Common myeloid progenitor, CD34-positive (primary cell): ENCODE measurements around the gene ZDHHC8.

Experiments
- CTCF ChIA-PET: fragments of 350-600 bp; sonication (Branson Sonifier 250); formaldehyde crosslinking; loops from one replicate; lab custom pipeline; 2021; ENCODE audit warnings: antibody characterized with exemption; lab: Charles Lee
- POLR2A ChIA-PET: fragments of 350-600 bp; sonication (Branson Sonifier 250); formaldehyde crosslinking; loops from one replicate; lab custom pipeline; 2021; ENCODE audit warnings: antibody characterized with exemption; lab: Charles Lee
- DNase-seq, 3 donors: peaks; one replicate each; pipeline versions ENCODE4 v3.0.0 to v3.0.0-alpha.2; 2013
- H3K27ac ChIP-seq, 2 experiments: 1 replicate in 1 of 2; 2 replicates in 1 of 2; pipeline ENCODE4 v1.7.0; 2013; ENCODE audit warnings: inconsistent platforms in 2 of 2, low read length in 2 of 2, mild to moderate bottlenecking in 2 of 2, low read depth in 1 of 2, moderate library complexity in 1 of 2; ENCODE audit not compliant: severe bottlenecking in 2 of 2, insufficient read depth in 1 of 2, poor library complexity in 1 of 2
- H3K27me3 ChIP-seq, 5 experiments: replicated peaks in 2 of 5; 1 replicate in 3 of 5; 2 replicates in 2 of 5; pipeline versions ENCODE4 v1.6.1 to v1.7.0; 2013; ENCODE audit warnings: low read length in 4 of 5, mild to moderate bottlenecking in 2 of 5, moderate library complexity in 2 of 5, inconsistent platforms in 1 of 5; ENCODE audit not compliant: insufficient read depth in 5 of 5, control insufficient read depth in 4 of 5
- H3K36me3 ChIP-seq, 4 experiments: 1 replicate in 2 of 4; 2 replicates in 2 of 4; pipeline versions ENCODE4 v1.6.1 to v1.7.0; 2013; ENCODE audit warnings: low read length in 3 of 4, control low read depth in 1 of 4, mild to moderate bottlenecking in 1 of 4; ENCODE audit not compliant: control insufficient read depth in 4 of 4, insufficient read depth in 4 of 4
- H3K4me1 ChIP-seq, 4 experiments: 1 replicate in 3 of 4; 2 replicates in 1 of 4; pipeline versions ENCODE4 v1.6.1 to v1.7.1; 2013; ENCODE audit warnings: low read length in 3 of 4, mild to moderate bottlenecking in 3 of 4, control low read depth in 1 of 4, inconsistent platforms in 1 of 4, moderate library complexity in 1 of 4; ENCODE audit not compliant: control insufficient read depth in 4 of 4, insufficient read depth in 4 of 4; ENCODE audit errors: control extremely low read depth in 1 of 4
- H3K4me3 ChIP-seq, 7 experiments: 1 replicate in 4 of 7; 2 replicates in 3 of 7; pipeline versions ENCODE4 v1.5.1 to v1.7.0; 2013; ENCODE audit warnings: mild to moderate bottlenecking in 7 of 7, low read length in 6 of 7, moderate library complexity in 6 of 7, inconsistent platforms in 2 of 7, low read depth in 2 of 7, control low read depth in 1 of 7; ENCODE audit not compliant: insufficient read depth in 4 of 7, control insufficient read depth in 1 of 7; ENCODE audit errors: extremely low read depth in 1 of 7
- H3K9me3 ChIP-seq, 5 experiments: 1 replicate in 4 of 5; 2 replicates in 1 of 5; pipeline versions ENCODE4 v1.6.1 to v1.7.1; 2013; ENCODE audit warnings: low read length in 4 of 5, mild to moderate bottlenecking in 2 of 5, inconsistent platforms in 1 of 5, low read depth in 1 of 5, moderate library complexity in 1 of 5; ENCODE audit not compliant: control insufficient read depth in 4 of 5, insufficient read depth in 2 of 5; ENCODE audit errors: control extremely low read depth in 1 of 5
- WGBS: methylation state at CpG from one replicate; pipeline ENCODE4 v1.1.5; 2013; ENCODE audit not compliant: insufficient coverage; 5-methylcytosine and 5-hydroxymethylcytosine counted together

The ZDHHC8 gene

DNA sequence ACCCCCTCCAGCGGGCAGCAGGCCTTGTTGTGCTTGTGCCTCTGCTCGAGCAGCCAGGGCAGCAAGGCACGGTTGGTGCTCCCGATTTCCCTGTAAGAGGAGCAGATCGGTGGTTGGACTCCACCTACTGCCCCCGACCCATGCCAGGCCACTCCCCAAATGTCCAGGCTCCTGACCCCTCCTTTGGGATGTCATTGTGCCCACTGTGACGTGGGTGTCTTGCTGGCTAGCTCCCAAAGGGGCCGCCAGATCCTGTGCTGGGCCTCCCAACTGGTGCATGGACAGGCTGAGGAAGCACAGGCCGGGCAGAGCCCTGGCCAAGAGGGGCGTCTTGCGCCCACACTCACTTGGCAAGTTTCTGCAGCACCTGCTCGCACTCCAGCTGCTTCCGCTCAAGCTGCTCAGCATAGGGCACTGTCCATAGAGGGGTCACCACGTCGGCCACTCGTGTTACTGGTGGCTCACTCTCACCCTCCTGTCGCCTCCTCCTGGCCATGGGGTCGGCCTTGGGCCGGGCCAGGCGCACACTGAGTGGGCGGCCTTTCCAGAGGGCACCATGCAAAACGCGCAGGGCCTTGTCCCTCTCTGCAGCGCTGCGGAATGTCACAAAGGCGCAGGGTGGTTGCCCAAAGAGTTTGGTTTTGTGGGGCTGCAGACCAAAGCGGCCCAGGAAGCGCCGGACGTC, 15.8 kb upstream of the ZDHHC8 start, which contains the start of gene RANBP1:
Gene RANBP1, plus strand, starts transcription at position 414 of the 685 bp plus-strand sequence. Its CDS starts 81 bp downstream, at position 495.
- 92% methylated on average over 27 of the region's 30 CpGs for WGBS
- DNase-seq = no peak
- H3K9me3 ChIP-seq = no peaks in the 10 kb centered on the region
- POLR2A ChIA-PET = no interaction called here
- H3K27me3 ChIP-seq = no peaks in the 10 kb centered on the region
- peak within 1 kb of the TSS; percentile 58 to 98 (median 84) for H3K4me3 ChIP-seq
- peak within 1 kb of the TSS; percentile 85 to 96 for H3K27ac ChIP-seq
- CTCF ChIA-PET = interaction anchor here (1.5 kb wide), 1 partner anchor 13 kb away, joined by 5 read pairs; no protein-coding TSS in a partner anchor
- H3K36me3 ChIP-seq = peaks cover 4 to 74% (median 47%) of the 10 kb centered on the region in 4 experiments
- H3K4me1 ChIP-seq = peaks cover 10 to 36% (median 29%) of the 10 kb centered on the region in 4 experiments

DNA sequence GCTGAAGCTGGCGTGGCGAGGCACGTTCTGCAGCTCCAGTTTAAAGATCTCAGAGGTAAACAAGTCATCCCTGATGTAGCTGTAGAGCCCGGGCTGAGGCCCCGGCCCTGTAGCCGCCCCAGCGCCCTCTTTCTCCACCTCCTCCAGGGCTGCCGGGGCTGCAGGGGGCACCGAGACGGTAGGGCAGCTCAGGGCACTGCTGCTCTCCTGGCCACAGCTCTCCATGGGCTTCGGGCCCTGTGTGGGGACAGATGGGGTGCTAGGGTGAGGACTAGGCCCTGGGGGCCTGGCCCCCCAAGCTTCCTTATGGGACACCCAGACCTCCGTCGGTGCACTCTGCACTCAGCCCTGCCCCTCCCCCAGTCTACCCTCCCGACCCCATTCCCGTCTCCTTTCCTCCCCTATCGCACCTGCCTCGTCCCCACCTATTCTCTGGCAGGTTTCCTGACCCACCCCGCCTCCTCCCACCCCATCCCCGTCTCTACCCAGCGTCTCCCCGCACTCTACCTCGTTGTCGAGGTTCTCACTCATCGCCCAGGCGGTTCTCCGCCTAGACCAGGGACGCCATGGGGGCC, 15.1 kb upstream of the ZDHHC8 start:
- H3K4me1 ChIP-seq = peaks cover 10 to 34% (median 27%) of the 10 kb centered on the region in 4 experiments
- no peaks in the 10 kb centered on the region for H3K27me3 ChIP-seq
- H3K27ac ChIP-seq = peak overlapping the region; percentile 85 to 96
- WGBS = 10% methylated on average over 13 of the region's 27 CpGs
- CTCF ChIA-PET = interaction anchor here (1.5 kb wide), 1 partner anchor 13 kb away, joined by 5 read pairs; no protein-coding TSS in a partner anchor
- POLR2A ChIA-PET = no interaction called here
- peak overlapping the region; percentile 58 to 98 (median 84) for H3K4me3 ChIP-seq
- H3K9me3 ChIP-seq = no peaks in the 10 kb centered on the region
- peaks cover 4 to 70% (median 48%) of the 10 kb centered on the region in 4 experiments for H3K36me3 ChIP-seq
- no peak for DNase-seq

DNA sequence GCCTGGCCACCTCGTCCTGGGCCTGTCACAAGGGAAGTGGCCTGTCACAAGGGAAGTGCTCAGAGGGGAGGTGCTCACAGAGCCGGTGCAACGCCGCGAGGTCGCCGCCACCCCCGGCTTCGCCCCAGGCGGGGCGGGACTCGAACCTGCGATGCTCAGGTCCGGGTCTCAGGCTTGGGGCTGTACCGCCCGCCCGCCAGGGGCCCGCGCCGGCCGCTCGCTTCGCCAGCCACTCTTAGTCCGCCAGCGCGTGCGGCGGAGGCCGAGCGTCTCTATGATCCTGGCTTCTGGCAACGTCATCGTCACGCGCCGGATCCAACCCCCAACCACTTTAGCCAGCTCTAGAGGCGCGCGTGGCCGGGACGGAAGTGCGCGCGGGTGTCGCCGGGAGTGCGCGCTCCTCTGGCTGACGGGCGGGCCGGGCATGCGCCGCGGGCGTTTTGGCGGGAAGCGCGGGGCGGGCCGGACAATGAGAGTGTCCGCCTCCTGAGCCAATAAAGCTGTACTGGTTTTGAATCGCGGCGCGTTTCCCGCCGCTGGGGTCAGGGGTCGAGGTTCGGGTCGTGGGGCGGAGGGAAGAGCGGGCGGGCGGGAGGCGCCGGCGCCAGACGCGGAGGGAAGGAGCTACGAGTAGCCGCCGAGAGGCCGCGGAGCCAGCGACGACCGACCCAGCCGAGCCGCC, 14.5 kb upstream of the ZDHHC8 start, which contains the start of gene TRMT2A:
Gene TRMT2A, minus strand, starts transcription at position 276 of the 682 bp plus-strand sequence. CDS start 320 bp downstream, outside the sequence.
- Histone ChIP-seq H3K4me1 (peaks cover 10 to 31% (median 27%) of the 10 kb centered on the region in 4 experiments), H3K36me3 (peaks cover 4 to 70% (median 48%) of the 10 kb centered on the region in 4 experiments), H3K9me3 (no peaks in the 10 kb centered on the region), H3K27me3 (no peaks in the 10 kb centered on the region), H3K27ac (peak within 1 kb of the TSS; percentile 85 to 96), H3K4me3 (peak within 1 kb of the TSS; percentile 61 to 98 (median 84))
- ChIA-PET POLR2A (no interaction called here), CTCF (interaction anchor here (1.8 kb wide), 1 partner anchor 13 kb away, joined by 5 read pairs; no protein-coding TSS in a partner anchor)
- WGBS = under 1% methylated on average over 62 of the region's 88 CpGs
- peak; percentile 99 for DNase-seq

DNA sequence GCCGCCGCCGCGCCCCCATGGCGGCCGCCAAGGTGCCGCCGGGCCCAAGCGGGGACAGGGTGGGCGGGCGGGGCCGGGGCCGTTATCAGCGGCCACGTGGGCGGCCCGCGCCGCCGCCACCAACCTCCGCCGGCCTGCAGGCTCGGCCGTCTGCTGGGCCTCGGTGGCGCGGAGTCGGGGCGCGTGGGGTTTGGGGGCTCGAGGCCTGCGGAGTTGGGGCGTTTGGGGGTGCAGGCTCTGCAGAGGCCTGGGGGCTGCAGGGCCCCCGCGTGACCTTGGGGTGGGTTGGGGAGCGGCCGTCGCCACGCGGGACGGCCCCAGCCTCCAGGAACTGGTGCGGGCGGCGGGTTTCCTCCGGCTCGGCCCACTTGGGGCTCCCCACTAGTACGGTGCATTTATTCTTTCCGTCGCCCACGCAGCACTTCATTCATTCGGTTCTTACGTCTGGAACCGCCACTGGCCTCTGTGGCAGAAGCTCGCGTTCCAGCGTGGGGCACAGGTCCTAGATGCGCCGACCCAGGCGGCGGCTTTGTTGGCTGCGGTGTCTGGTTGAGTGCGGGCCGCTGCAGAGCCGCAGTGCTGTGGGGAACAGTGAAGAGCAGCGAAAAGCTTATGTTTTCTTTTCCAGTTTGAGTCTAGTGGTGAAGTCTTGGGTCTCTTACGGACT, 13.8 kb upstream of the ZDHHC8 start:
- Histone ChIP-seq H3K9me3 (no peaks in the 10 kb centered on the region), H3K36me3 (peaks cover 4 to 68% (median 47%) of the 10 kb centered on the region in 4 experiments), H3K27me3 (no peaks in the 10 kb centered on the region), H3K27ac (peak overlapping the region; percentile 50 to 96), H3K4me3 (peak overlapping the region; percentile 61 to 98 (median 81)), H3K4me1 (peaks cover 10 to 29% (median 27%) of the 10 kb centered on the region in 4 experiments)
- ChIA-PET POLR2A (interaction anchor here (0.8 kb wide), 1 partner anchor 13 kb away, joined by 3 read pairs; no protein-coding TSS in a partner anchor), CTCF (interaction anchor here (0.9 to 1.8 kb wide), 3 partner anchors 8 to 12 kb away, joined by 3 to 5 read pairs (median 3); no protein-coding TSS in a partner anchor)
- WGBS = under 1% methylated on average over 49 of the region's 66 CpGs
- peak in 2 of 3 donors; percentile 50 to 73 for DNase-seq

DNA sequence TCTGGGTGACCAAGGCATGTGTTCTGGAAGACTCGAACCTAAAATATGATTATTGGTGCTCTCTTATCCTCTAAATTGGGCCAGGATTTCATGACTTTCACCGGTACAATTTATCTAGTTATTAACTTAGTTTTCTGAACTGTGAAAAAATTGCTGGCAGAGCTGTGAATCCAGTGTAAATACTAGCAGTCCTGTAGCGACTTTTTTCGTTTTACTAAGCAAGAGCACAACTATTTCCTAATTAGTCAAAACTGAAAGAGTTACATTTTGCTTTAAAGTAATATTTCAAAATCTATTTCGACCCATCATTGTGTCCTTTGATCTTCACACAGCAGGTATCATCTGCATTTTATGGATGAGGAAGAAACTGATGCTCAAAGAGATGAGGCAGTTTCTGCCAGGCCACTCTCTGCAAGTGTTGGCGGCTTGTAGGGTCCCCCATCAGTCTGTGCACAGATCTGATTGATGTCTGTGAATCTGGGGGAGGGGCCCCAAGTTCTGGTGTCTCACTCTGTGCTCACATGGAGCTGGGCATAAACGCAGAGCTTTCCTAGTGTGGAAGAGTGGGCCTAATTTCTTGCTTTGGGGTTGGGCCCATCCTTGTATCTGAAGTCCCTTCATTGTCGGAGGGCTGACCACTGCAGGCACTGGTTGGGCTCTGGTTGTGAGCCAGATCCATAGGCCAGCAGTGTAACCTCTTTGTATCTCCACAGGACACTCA, 13.1 kb upstream of the ZDHHC8 start:
- ChIA-PET CTCF (interaction anchor here (0.9 to 1.8 kb wide), 3 partner anchors 8 to 12 kb away, joined by 3 to 5 read pairs (median 3); no protein-coding TSS in a partner anchor), POLR2A (interaction anchor here (0.8 kb wide), 1 partner anchor 12 kb away, joined by 3 read pairs; no protein-coding TSS in a partner anchor)
- H3K27ac ChIP-seq = peak overlapping the region; percentile 50 to 93
- peaks cover 10 to 29% (median 27%) of the 10 kb centered on the region in 4 experiments for H3K4me1 ChIP-seq
- H3K36me3 ChIP-seq = peaks cover 4 to 64% (median 42%) of the 10 kb centered on the region in 4 experiments
- 60% methylated on average over 4 of the region's 8 CpGs for WGBS
- peak overlapping the region in 6 of 7 experiments; percentile 63 to 98 (median 82) for H3K4me3 ChIP-seq
- no peaks in the 10 kb centered on the region for H3K27me3 ChIP-seq
- H3K9me3 ChIP-seq = no peaks in the 10 kb centered on the region
- DNase-seq = no peak
